ENCODE measurements around the gene NTN3. TPM values are rescaled to one million over a fixed set of nuclear protein-coding genes. Genes with fewer than 3 reads are reported as not detected.

Gene NTN3
- total RNA-seq, 1 donor = 0.36 TPM

GRCh38 chr16:2508722-2509400 is 37.8 kb downstream of the NTN3 start:
- no peaks in the 10 kb centered on the region for H3K27me3 ChIP-seq (ENCODE audit: insufficient read depth, low read length)
- no peak overlapping the region for H2AFZ ChIP-seq (ENCODE audit: low read length)
- H4K20me1 ChIP-seq (ENCODE audit: insufficient read depth, low read length) = no peaks in the 10 kb centered on the region
- TF ChIP-seq CTCF (IDR thresholded peaks at IDR 0.05; ENCODE audit: extremely low read depth, low read depth, low read length) = no peak
- H3K4me2 ChIP-seq (ENCODE audit: insufficient read depth, low read length) = no peak overlapping the region
- peaks cover 3% of the 10 kb centered on the region for H3K36me3 ChIP-seq (ENCODE audit: insufficient read depth, low read length)
- H3K79me2 ChIP-seq (ENCODE audit: insufficient read depth, low read length) = peaks cover under 1% of the 10 kb centered on the region
- no peak overlapping the region for H3K27ac ChIP-seq (ENCODE audit: low read depth, low read length)
- peaks cover 14% of the 10 kb centered on the region for H3K4me1 ChIP-seq (ENCODE audit: insufficient read depth, low read length)
- no peak overlapping the region for H3K4me3 ChIP-seq (ENCODE audit: insufficient read depth, low read length)
- peak; percentile 58 for DNase-seq (ENCODE audit: insufficient read length, low spot score, missing footprints)
- H3K9me3 ChIP-seq (ENCODE audit: low read depth, low read length) = no peaks in the 10 kb centered on the region

GRCh38 chr16:2511128-2511800 is 40.2 kb downstream of the NTN3 start:
- peaks cover 24% of the 10 kb centered on the region for H3K79me2 ChIP-seq (ENCODE audit: insufficient read depth, low read length)
- H3K27me3 ChIP-seq (ENCODE audit: insufficient read depth, low read length) = no peaks in the 10 kb centered on the region
- peaks cover 5% of the 10 kb centered on the region for H3K36me3 ChIP-seq (ENCODE audit: insufficient read depth, low read length)
- H3K4me2 ChIP-seq (ENCODE audit: insufficient read depth, low read length) = peak overlapping the region; percentile 77
- H3K27ac ChIP-seq (ENCODE audit: low read depth, low read length) = peak overlapping the region; percentile 56
- peak overlapping the region; percentile 61 for H2AFZ ChIP-seq (ENCODE audit: low read length)
- H3K9me3 ChIP-seq (ENCODE audit: low read depth, low read length) = no peaks in the 10 kb centered on the region
- peaks cover 18% of the 10 kb centered on the region for H4K20me1 ChIP-seq (ENCODE audit: insufficient read depth, low read length)
- peaks cover 26% of the 10 kb centered on the region for H3K4me1 ChIP-seq (ENCODE audit: insufficient read depth, low read length)
- DNase-seq (ENCODE audit: insufficient read length, low spot score, missing footprints) = peak; percentile 99
- TF ChIP-seq CTCF (IDR thresholded peaks at IDR 0.05; ENCODE audit: extremely low read depth, low read depth, low read length) = no peak
- peak overlapping the region; percentile 60 for H3K4me3 ChIP-seq (ENCODE audit: insufficient read depth, low read length)

GRCh38 chr16:2511996-2512734 is 41.1 kb downstream of the NTN3 start:
- H3K27me3 ChIP-seq (ENCODE audit: insufficient read depth, low read length) = no peaks in the 10 kb centered on the region
- peak; percentile 86 for DNase-seq (ENCODE audit: insufficient read length, low spot score, missing footprints)

More at GRCh38 chr16:2511996-2512734, 41.1 kb downstream of the NTN3 start:
- no peak for TF ChIP-seq CTCF (IDR thresholded peaks at IDR 0.05; ENCODE audit: extremely low read depth, low read depth, low read length)
- Histone ChIP-seq H3K4me1 (ENCODE audit: insufficient read depth, low read length) (peaks cover 35% of the 10 kb centered on the region), H3K9me3 (ENCODE audit: low read depth, low read length) (no peaks in the 10 kb centered on the region), H3K27ac (ENCODE audit: low read depth, low read length) (no peak overlapping the region), H3K79me2 (ENCODE audit: insufficient read depth, low read length) (peaks cover 33% of the 10 kb centered on the region), H4K20me1 (ENCODE audit: insufficient read depth, low read length) (peaks cover 27% of the 10 kb centered on the region), H2AFZ (ENCODE audit: low read length) (no peak overlapping the region), H3K4me3 (ENCODE audit: insufficient read depth, low read length) (no peak overlapping the region), H3K4me2 (ENCODE audit: insufficient read depth, low read length) (no peak overlapping the region), H3K36me3 (ENCODE audit: insufficient read depth, low read length) (peaks cover 5% of the 10 kb centered on the region)
